Measurements from ENCODE around the gene RPGRIP1L.

Gene RPGRIP1L

DNA sequence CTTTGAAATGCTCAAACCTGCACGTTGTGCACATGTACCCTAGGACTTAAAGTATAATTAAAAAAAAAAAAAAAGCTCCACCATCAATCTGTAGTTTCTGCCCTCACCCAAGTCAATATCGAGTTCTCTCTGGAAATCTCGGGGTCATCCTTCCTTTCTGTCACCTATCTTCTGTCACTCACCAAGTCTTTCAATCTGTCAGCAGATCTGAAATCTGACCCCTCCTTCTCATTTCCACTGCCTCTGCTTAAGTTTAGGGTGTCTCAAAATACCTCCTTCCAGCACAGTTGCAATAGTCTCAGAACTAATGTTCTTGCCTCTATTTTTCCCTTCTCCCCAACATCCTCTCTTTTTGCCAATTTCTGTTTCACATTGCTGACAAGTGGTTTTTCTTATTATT is 32.6 kb upstream of the RPGRIP1L start:
- DNase-seq: no peak
- Histone ChIP-seq H3K36me3 (replicated peaks) (no peaks in the 10 kb centered on the region), H3K27me3 (replicated peaks) (no peaks in the 10 kb centered on the region), H3K4me3 (ENCODE audit: low read depth, low read length) (no peak overlapping the region), H3K27ac (no peak overlapping the region)
- in situ Hi-C loops (cut with HindIII; ENCODE audit: low pct_ligation_motif_present, low sequenced_read_pairs): no loop called here
- no peak for TF ChIP-seq CTCF (IDR thresholded peaks at IDR 0.05; ENCODE audit: low read depth, low read length, missing control alignments)

- no peak overlapping the region for H3K4me3 ChIP-seq (ENCODE audit: low read depth, low read length)
- no peaks in the 10 kb centered on the region for H3K36me3 ChIP-seq (replicated peaks)
- no peak for TF ChIP-seq CTCF (IDR thresholded peaks at IDR 0.05; ENCODE audit: low read depth, low read length, missing control alignments)
- in situ Hi-C loops (cut with HindIII; ENCODE audit: low pct_ligation_motif_present, low sequenced_read_pairs): no loop called here
- H3K27me3 ChIP-seq (replicated peaks): no peaks in the 10 kb centered on the region
- DNase-seq: no peak
- H3K27ac ChIP-seq: no peak overlapping the region
Measured at GRCh38 chr16:53734908-53735307, 31.2 kb upstream of the RPGRIP1L start.

- Histone ChIP-seq H3K27ac (no peak overlapping the region), H3K4me3 (ENCODE audit: low read depth, low read length) (no peak overlapping the region), H3K36me3 (replicated peaks) (no peaks in the 10 kb centered on the region), H3K27me3 (replicated peaks) (no peaks in the 10 kb centered on the region)
- DNase-seq: no peak
- TF ChIP-seq CTCF (IDR thresholded peaks at IDR 0.05; ENCODE audit: low read depth, low read length, missing control alignments): no peak
- in situ Hi-C loops (cut with HindIII; ENCODE audit: low pct_ligation_motif_present, low sequenced_read_pairs): no loop called here
Measured at GRCh38 chr16:53732296-53732929, 28.8 kb upstream of the RPGRIP1L start.

- Histone ChIP-seq H3K27me3 (replicated peaks) (no peaks in the 10 kb centered on the region), H3K36me3 (replicated peaks) (no peaks in the 10 kb centered on the region), H3K27ac (no peak overlapping the region), H3K4me3 (ENCODE audit: low read depth, low read length) (no peak overlapping the region)
- in situ Hi-C loops (cut with HindIII; ENCODE audit: low pct_ligation_motif_present, low sequenced_read_pairs): no loop called here
- no peak for TF ChIP-seq CTCF (IDR thresholded peaks at IDR 0.05; ENCODE audit: low read depth, low read length, missing control alignments)
- DNase-seq: no peak
Measured at GRCh38 chr16:53730693-53731092, 27.0 kb upstream of the RPGRIP1L start.

- Histone ChIP-seq H3K36me3 (replicated peaks) (no peaks in the 10 kb centered on the region), H3K27me3 (replicated peaks) (no peaks in the 10 kb centered on the region), H3K4me3 (ENCODE audit: low read depth, low read length) (no peak overlapping the region), H3K27ac (no peak overlapping the region)
- peak; percentile 7 for DNase-seq
- in situ Hi-C loops (cut with HindIII; ENCODE audit: low pct_ligation_motif_present, low sequenced_read_pairs): no loop called here
- TF ChIP-seq CTCF (IDR thresholded peaks at IDR 0.05; ENCODE audit: low read depth, low read length, missing control alignments): no peak
Measured at GRCh38 chr16:53726625-53727024, 23.0 kb upstream of the RPGRIP1L start.

- in situ Hi-C loops (cut with HindIII; ENCODE audit: low pct_ligation_motif_present, low sequenced_read_pairs): no loop called here
- no peak overlapping the region for H3K27ac ChIP-seq
- no peak for TF ChIP-seq CTCF (IDR thresholded peaks at IDR 0.05; ENCODE audit: low read depth, low read length, missing control alignments)
Measured at GRCh38 chr16:53721017-53721416, 17.4 kb upstream of the RPGRIP1L start.

More at GRCh38 chr16:53721017-53721416, 17.4 kb upstream of the RPGRIP1L start:
- H3K4me3 ChIP-seq (ENCODE audit: low read depth, low read length): no peak overlapping the region
- DNase-seq: no peak
- H3K27me3 ChIP-seq (replicated peaks): no peaks in the 10 kb centered on the region
- H3K36me3 ChIP-seq (replicated peaks): no peaks in the 10 kb centered on the region
